ENCODE data around the gene GUCY1A1. TPM values are rescaled to one million over a fixed set of nuclear protein-coding genes. Genes with fewer than 3 reads are reported as not detected.
A peak's percentile ranks its signal among the peaks of the same experiment; 100 is the strongest.

Gene GUCY1A1
- total and polyA plus RNA-seq, 11 donors = 7.7 to 103 (median 63.6) TPM

GRCh38 chr4:155707251-155707650 lies 40.6 kb downstream of the GUCY1A1 start:
- ATAC-seq (peak in 2 of 4 donors; percentile 7 to 37), DNase-seq (no peak)
- no peak for TF ChIP-seq POLR2A (IDR thresholded peaks at IDR 0.05)
- TF ChIP-seq CTCF (IDR thresholded peaks at IDR 0.05) = no peak
- H3K9me3 ChIP-seq = no peaks in the 10 kb centered on the region
- no peak overlapping the region for H3K4me3 ChIP-seq
- H3K36me3 ChIP-seq = peaks cover 0 to 57% (median 0%) of the 10 kb centered on the region in 9 donors
- H3K27ac ChIP-seq = no peak overlapping the region
- H3K4me1 ChIP-seq = peaks cover 0 to 38% (median 11%) of the 10 kb centered on the region in 12 donors
- WGBS, 4 donors = 58 to 71% (median 68%) methylated on average over 5 of the region's 5 CpGs
- no peaks in the 10 kb centered on the region for H3K27me3 ChIP-seq
- intact Hi-C loops (cut with DNase I) = no loop called here

GRCh38 chr4:155708782-155709181 lies 42.1 kb downstream of the GUCY1A1 start:
- no peak for ATAC-seq
- Histone ChIP-seq H3K9me3 (no peaks in the 10 kb centered on the region), H3K27ac (no peak overlapping the region), H3K4me1 (peaks cover 0 to 25% (median 10%) of the 10 kb centered on the region in 12 donors), H3K36me3 (peaks cover 0 to 70% (median 0%) of the 10 kb centered on the region in 9 donors), H3K27me3 (no peaks in the 10 kb centered on the region), H3K4me3 (no peak overlapping the region)
- DNase-seq = no peak
- TF ChIP-seq POLR2A (IDR thresholded peaks at IDR 0.05) (no peak), CTCF (IDR thresholded peaks at IDR 0.05) (no peak)
- intact Hi-C loops (cut with DNase I) = no loop called here
- WGBS, 4 donors = 89 to 95% (median 91%) methylated on average over 1 of the region's 1 CpG

GRCh38 chr4:155709918-155710317 lies 43.3 kb downstream of the GUCY1A1 start:
- intact Hi-C loops (cut with DNase I) = loop anchor here in 1 of 10 donors (2.0 kb wide), 1 partner anchor 41 kb away; no protein-coding TSS in a partner anchor
- Histone ChIP-seq H3K36me3 (peaks cover 0 to 71% (median 0%) of the 10 kb centered on the region in 9 donors), H3K27ac (no peak overlapping the region), H3K27me3 (no peaks in the 10 kb centered on the region), H3K4me1 (peaks cover 0 to 20% (median 8%) of the 10 kb centered on the region in 12 donors), H3K9me3 (no peaks in the 10 kb centered on the region), H3K4me3 (no peak overlapping the region)
- WGBS, 4 donors = 43 to 68% (median 66%) methylated on average over 4 of the region's 4 CpGs
- no peak for ATAC-seq
- no peak for DNase-seq
- no peak for TF ChIP-seq CTCF (IDR thresholded peaks at IDR 0.05)
- no peak for TF ChIP-seq POLR2A (IDR thresholded peaks at IDR 0.05)

GRCh38 chr4:155711556-155711955 lies 44.9 kb downstream of the GUCY1A1 start:
- no peaks in the 10 kb centered on the region for H3K9me3 ChIP-seq
- TF ChIP-seq POLR2A (IDR thresholded peaks at IDR 0.05) = no peak
- no peak for TF ChIP-seq CTCF (IDR thresholded peaks at IDR 0.05)
- H3K4me3 ChIP-seq = no peak overlapping the region
- 83 to 88% (median 85%) methylated on average over 1 of the region's 1 CpG for WGBS, 4 donors
- no peak overlapping the region for H3K27ac ChIP-seq
- no peak for DNase-seq
- peaks cover 0 to 8% (median 0%) of the 10 kb centered on the region in 12 donors for H3K4me1 ChIP-seq
- H3K36me3 ChIP-seq = peaks cover 0 to 83% (median 4%) of the 10 kb centered on the region in 9 donors
- no peak for ATAC-seq
- no peaks in the 10 kb centered on the region for H3K27me3 ChIP-seq
- intact Hi-C loops (cut with DNase I) = loop anchor here in 1 of 10 donors (2.0 kb wide), 1 partner anchor 39 kb away; no protein-coding TSS in a partner anchor
